CD4-positive, alpha-beta T cell treated with Interleukin-6 for 4 hours (primary cell): ENCODE results near the gene MAD1L1.

Experiments used
- DNase-seq: peaks from one replicate; pipeline ENCODE4 v3.0.0-alpha.2; 2020; ENCODE audit warnings: mixed read lengths

MAD1L1 gene

DNA sequence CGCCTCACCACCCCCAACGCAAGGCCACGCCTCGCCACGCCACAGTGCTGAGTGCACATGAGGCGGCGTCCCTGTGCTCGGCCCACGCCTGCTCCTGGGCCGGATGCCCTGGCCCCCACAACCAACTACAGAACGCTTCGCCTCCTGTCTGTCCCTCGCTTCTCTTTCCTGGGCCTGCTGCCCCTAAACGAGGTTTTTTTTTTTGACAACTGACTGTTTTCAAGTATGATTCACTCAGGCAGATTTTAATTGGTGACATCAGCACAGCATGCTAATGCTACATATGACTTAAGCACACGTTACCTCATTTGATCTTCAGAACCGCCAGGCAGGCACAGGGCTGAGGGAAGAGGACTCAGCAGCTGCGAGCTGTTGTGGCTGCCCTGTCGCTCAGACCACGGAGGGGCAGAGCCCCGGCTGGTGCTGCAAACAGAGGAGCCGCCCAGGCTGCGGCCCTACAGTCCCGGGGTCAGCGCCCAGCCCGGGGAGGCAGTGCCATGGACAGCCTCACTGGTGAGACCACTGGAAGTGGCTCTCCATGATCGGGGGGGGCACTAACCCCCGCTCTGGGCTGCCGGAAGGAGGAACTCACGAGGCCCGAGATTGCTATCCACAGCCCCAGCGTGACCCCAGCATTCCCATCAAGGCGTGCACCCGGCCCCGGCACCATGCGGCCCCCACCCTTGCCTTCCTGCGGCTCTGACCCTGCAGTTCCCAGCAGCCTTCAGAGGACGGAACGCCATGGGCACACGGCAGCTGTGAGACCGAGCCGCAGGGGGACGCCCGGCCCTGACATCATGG is 212.8 kb downstream of the MAD1L1 start:
- DNase-seq, result peak; percentile 49

DNA sequence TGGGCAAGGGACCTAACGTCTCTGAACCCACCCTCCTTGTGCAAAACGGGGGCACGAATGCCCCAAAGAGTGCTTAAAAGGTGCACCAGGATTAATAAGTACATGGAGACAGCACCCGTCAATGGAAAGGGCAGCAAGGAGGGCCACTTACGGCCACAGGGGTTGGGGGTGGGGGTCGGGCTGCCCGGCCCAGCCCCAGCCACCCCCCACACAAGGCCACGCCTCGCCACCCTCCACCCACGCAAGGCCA is 213.4 kb downstream of the MAD1L1 start:
- DNase-seq, result no peak

DNA sequence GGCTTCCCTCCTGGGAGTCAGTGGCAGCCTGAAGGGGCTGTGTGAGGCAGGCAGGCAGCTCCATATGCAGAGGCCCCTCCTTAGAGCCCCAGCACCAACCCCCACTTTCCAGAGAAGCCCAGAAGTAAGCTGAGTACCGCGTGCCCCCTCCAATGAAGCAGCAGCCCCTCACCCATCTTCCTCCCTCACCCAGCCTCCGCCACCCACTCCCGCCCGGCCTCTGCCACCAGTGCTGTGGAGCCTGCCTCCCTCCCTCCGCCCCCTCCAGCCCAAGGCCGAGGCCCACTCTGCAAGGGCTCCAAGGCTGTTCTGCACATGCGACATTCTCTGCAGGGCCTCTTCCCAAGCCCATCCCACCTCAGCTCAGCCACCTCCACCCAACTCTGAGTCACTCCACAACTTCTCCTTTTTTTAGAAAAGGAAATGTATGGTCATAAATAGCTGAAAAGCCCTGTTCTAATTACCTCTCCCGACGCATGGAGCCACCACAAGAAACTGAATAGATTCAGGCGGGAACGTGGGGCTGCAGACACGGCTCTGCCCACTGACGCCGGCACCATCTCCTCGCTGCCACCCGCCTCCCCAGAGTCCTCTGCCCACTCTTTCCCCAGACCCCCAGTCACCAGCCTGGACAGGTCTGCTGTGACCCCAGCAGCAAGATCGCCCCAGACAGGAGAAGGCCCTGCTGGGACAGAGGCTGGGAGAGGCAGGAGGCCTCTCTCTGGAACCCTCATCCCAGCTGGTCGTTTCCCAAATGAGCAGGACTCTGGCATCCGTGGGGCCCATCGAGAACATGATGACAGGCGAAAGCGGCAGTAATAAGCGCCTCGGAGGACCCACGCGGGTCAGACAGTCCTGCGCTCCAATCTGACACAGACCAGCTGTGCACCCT is 213.9 kb downstream of the MAD1L1 start:
- no peak for DNase-seq

DNA sequence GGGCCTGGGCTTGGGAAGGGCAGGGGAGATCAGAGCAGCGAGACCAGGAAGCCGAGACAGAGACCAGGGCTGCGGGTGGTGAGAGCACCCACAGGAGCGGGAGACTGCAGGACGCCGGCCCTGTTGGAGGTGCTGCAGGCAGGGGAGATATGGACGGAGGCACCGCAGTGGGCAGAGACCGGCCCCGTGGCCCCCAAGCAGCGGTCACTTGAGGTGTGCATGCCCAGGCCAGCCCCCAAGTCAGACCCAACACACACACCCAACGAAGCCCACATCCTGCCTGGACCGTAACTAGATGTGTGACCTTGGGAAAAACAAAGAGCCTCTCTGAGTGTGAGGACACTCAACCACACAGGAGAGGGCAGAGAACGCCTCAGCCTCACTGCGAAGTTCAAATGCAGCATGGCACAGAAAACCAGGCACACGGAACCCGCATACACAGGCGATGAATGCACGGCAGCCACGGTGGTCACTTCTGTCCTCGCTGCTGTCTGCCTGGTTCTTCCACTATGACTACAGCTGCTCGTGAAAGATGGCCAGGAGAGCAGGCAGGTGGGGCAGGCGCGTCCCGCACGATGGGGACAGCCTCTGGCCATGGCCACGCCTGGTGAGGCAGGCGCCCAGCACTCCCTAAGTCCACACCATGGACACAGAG is 214.7 kb downstream of the MAD1L1 start:
- DNase-seq, result no peak

DNA sequence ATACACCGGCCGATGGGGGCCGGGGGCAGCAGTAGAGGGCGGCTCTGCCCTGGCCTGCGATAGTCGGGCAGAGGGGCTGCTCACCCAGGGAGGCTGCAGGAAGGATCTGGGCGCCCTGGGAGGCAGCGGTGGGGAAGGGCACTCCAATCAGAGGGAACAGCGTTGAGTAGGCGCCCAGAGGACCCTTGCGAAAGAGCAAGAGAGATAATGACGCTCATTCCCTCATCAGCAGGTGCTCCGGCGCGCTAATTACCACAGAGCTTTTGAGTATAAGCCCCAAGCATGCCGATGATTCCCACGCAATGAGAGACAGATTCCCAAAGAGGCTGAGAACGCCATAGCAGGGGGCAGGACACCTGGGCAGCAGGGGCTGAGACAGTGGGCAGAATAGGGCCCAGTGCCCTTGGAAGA is 215.3 kb downstream of the MAD1L1 start:
- DNase-seq, result no peak

DNA sequence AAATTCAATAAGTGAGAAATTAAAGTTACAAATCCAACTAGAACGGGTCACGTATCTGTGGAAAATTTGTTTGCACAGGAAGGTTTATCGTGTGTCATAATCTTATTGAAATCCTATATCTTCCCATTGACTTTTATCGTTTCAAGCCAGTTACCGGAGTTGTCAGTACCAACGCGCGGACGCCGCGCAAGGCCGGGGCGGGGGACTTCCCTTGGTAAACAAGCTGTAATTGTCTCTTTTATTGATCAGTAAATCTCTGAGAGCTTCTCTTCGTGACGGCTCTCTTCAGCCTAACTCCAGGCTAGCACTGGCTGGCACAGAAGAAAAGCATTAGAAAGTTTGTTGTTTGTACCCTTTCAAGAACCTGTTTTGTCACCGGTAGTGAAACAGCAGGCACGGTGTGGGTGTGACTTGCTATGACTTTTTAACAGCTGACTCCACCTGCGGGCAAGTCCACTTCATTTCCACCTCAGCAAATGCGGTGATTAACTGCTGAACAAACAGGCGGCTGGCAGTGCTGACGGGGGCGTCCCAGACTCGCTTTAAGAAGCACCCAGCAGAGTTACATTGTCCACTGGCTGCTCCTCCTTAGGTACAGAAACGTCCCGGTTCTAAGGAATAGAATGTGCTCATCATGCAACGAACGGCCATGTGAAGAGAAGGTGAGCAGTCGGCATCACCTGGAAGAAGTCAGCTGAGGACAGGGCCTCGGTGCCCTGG is 215.8 kb downstream of the MAD1L1 start:
- no peak for DNase-seq

DNA sequence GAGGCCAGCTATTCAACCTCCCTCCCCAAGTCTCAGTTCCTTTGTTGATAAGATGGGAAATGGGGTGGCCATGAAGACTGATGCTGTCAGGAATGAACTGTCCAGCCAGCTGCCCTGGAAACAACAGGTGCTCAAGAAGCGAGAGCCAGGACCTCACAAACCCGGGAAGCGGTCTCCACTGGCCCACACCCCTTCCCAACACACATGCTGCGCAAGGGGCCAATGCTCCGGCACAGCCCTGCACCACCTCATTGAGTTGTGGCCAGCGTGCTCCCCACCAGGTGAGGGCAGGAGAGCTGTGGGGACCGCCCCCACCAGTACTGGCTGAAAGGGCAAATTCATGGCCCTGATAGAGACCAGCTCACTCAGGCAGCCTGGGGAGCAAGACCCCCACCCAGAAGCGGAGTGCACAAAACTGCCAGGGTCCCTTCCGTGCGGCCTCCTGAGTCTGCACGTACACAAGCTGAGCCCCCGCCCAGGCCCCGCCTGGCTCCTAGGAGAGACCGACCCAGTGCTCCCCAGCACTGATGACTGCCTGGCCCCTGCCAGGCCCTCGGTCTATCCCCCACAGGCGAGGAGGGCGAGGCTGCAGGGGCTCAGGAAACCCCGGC is 216.6 kb downstream of the MAD1L1 start:
- DNase-seq, result no peak

DNA sequence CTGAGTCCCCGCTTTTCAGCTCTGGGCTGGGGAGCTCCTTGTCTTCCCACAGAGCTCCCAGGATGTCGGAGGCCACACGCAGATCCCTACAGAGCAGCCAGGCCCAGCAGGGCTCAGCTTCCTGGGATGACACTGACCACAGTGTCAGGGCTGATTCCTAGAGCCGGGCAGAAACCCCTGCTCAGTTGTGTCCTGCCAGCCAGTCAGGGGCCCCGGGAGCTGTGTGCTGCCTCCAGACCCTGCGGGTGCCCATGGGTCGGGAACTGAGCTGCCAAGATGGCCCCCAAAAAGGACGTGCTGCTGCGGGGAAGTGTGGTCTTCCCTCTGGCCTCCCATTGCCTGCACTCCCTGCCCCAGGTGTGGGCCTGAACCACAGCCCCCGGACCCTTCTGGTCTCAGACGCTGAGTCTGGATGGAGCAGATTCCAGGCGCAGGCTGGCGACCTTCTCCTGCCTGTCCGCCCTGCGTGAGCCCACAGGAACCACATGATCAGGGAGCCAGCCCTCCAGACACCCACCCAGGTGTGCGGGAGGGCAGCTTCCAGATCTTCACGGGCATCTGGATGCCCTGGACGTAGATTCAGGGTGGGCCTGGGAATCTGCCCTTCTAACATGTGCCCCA is 217.4 kb downstream of the MAD1L1 start:
- DNase-seq, result no peak

DNA sequence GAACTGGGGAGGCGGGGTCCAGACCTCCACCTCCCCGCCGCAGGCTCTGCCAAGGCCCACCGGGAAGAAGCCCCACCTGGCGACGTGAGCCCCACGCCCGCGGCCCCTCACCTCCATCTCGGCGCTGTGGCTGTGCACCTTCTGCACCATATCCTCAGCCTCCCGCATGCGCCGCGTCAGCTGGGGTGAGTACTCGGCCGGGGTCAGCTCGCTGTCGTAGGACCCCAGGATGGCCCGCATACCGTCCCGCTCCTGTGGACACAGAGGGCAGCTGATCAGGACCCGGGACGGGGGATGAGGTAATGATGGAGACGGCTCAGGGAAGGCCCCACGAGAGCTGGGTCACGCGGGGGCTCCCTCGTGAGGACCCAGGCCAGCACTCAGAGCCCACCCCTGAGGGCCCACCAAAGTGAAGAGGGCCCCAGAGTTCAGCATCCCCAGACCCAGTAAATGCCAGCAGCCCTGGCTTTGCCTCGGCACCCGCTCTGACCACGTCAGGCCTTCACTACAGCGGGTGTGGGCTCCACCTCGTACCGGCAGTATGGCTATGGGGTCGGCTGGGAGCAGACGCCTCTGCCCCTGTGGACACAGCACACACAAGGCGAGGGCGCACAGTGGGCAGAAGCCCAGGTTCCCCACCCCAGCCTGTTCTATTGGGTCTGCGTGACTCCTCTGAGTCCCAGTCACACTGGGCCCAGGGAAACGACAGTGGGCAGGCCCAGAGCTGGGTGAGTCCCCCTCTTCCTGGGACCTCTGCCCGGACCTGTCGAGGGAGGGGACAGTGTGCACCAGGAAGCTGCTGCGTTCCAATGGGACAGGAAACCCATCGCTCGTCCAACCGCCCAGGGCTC is 218.1 kb downstream of the MAD1L1 start:
- no peak for DNase-seq

DNA sequence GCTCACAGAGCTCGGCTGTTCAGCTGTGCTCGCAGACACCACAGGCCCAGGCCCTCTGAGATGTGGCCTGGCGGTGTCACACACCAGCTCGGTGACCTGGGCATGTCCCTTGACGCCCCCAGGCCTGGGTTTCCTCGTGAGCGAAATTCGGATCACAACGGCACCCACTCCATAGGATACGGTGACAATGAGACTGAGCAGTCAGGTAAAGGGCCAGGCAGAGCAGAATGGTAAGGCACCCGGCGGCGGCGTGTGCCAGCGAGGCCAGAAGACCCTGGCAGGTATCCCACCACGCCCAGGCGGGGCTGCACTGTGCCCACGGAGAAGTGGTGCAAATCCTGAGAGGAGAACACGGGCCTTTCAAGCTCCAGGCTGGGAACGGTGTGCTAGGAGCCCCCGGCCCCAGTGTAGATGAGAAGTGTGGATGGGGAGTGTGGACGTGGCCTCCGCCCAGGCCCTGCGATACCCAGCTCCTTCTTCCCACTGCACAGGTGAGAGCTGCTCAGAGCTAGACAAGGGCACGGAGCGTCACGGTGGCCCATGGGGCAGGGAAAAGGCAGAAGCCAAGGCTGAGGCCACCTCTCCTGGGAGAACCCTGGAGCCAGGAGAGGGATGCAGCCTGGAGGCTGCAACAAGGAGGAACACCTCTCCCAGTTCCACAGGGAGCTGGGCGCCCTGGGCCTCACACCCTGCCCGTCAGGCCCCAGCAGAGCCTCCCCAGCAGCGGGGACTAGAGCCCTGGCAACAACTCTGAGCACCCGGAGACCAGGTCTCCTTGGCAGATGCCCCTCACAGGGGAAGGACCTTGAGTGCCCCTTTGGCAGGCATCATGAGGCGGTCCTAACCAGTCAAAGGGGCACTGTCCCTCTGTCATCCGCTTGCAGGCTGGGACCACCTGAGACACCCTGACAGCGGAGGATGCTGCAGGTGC is 219.1 kb downstream of the MAD1L1 start:
- DNase-seq, result no peak

DNA sequence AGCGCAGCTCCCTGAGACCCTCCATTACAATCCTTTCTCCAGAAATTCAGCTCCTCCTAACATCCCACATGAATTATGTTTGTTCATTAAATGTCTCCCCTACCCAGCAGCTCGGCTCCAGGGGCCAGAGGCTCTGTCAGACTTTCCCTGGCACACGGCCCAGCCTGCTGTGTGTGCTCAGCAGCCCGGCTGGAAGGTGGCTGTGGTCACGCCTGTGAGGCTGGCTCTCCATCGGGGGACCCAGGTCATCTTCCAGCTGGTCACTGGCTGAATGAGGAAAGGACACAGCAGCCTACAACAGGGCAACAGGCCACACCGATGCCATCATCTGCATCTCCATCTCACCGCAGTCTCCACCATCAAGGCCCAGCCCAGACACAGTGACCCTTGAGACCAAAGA is 219.8 kb downstream of the MAD1L1 start:
- no peak for DNase-seq

DNA sequence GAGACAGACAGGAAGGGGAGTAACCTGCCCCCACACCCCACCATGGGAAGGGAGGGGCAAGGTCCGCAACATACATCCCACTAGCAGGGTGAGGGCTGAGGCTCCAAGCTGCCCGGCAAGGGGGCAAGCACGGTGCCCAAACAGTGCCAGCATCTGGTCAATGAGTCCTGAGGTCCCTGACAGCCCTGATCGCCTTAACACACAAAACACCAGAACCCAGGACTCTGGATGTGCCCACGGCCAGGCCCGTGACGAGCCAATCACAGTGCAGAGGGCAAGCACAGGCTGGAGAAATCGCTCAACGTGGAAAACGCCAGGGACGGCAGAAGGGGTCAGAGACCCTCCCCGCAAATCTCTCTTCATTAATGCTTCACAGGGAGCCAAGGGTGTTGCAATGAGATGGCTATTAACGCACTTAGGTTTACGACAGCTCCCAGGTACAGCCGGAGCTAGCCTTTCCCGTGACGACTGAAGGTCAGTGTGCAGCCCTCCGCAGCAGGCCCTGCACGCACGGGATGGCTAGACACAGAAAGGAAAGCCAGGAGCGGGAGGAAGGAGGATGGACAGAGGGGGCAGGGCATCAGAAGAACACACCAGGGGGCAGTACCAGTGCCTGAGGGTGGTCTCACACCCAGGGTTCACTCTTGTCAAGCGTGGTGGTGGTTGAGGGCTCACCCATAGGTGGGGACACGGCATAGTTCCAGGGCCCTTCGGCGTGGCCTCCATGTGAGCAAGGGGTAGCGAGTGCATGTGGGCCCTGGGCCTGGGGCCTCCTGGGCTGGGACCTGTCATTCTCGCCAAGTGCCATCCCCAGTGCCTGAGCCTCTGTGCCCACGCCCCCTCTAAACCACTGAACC is 220.5 kb downstream of the MAD1L1 start:
- DNase-seq, result no peak

DNA sequence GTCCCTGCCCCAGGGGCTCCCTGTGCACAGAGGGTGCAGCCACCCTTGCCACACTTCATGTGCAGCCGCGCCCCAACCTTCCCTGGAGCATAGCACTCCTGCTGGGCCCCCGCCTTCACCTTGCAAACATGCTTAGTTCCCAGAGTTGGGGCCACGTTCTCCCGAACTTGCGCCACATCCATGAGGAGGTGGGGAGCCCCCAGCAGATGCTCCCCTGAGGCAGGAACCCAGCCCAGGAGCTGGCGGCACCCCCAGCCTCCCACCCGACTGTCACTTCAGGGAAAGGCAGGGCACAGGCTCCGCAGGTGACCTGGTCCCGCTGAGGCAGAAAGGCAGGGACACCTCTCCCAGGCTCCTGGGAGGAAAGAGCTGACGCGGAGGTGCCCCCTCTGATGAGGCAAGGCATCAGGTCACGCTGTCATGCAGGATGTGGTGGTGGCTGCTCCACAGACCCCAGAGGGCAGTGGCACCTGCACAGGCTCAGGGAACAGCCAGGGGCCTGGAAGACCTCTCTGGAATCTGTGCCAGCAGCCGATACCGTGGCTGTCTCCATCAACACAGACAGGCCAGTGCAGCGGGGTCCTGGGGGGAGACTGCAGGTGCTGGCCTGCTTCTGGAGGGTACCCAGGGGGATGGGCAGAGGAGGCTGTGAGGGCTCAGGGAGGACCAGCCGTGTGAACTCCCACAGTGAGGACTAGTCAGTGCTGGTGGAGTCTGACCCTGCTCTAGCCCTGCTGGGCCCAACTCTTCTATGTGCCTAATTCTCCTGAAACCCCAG is 221.3 kb downstream of the MAD1L1 start:
- no peak for DNase-seq

DNA sequence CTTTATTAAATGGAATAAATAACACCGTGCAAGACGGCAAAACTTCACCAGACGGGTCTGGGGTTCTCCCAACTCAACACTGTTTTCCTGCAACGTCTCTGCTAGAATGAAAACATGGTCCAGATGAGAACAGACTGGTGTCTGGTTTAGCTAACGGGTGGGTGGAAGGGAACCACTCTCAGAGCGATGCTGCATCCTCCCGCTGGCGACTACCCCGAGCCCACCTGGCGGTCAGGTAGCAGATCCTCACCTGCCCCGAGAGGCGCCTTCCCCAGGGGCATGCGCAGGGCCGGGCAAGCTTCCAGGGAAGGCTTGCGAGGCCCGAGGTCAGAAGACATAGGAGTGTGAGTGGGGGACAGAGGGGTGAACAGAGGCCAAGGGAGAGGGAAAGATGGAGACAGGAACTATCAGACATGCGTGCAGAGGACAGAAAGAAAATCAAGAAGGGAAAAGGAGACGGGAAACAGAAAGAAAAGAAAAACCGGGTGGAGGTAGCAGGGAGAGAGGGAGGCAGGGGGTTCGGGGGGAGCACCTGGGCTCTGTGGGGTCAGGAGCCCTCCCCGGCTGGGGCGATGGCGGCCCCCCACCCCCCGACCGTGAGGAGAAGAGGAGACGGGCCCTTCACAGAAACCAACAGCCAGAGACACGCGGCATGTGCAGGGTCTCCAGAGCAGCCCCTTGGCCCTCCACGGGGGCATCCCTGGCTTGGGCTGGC is 222.0 kb downstream of the MAD1L1 start:
- no peak for DNase-seq

DNA sequence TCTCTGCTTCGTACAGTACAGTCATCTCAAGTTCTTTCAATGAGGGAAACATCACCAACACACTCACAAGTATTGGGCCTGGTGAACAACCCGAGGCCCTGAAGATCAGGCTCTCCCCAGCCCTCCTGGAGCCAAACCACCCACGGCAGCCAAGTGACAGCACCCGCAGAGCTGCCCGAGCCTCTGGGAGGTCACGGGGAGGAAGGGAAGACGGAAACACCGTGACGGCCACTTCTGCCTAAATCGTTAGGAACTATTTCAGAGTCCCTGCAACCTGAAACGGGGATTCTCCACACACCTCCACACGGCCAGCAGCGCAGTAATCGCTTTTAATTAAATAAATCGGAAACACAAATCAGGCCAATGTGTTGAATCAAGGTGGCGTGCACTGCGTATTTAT is 222.6 kb downstream of the MAD1L1 start:
- DNase-seq, result no peak

DNA sequence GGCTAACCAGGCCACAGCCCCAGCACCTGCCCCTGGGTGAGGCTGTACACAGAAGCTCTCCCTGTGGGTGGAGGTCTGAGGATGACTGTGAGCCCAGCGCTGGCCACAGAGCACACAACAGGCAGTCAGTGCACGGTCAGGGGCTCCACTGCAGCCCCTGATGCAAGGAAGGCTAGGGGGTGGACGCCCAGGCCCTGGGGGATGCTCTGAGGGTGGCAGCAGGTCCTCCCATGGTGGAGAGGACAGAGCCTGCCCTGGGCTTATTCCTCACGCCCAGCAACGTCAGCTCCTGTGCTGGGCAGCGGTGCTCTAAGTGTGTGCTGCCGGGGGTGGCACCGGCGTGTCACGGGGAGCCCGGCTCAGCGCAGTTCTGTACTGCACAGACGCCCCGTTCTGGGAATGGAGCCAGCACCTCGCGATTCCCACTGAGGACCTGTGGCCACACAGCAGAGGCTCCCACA is 223.2 kb downstream of the MAD1L1 start:
- no peak for DNase-seq

DNA sequence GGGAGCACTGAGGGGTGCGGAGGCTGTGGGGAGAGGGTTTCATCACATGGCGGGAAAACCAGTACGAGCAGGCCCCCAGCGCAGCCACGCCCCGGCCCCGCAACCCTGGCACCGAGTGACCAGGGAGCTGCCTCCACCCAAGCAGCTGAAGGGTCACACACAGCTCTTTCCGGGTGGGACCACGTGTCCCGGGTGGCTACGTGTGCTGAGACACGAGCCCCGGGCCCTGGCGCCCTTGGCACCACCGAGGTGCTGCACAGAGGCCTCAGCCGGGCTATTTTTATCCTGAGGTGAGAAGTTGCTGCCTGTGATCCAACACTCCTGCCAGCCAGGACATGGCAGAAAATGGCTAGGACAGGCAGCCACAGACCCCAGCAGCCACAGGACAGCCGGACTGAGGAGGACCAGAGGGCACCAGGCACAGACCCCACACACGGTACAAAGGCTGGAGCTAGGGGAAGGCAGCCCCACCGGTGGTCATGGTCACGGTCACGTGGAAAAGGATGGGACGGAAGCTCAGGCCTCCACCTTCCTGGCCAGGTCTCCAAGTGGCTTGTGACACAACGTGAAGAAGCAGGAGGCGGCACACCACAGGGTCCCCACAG is 223.7 kb downstream of the MAD1L1 start:
- DNase-seq, result no peak
